Large intestine (tissue), 3 donors: ENCODE measurements around the gene DOCK2. TPM values are rescaled to one million over a fixed set of nuclear protein-coding genes. Genes with fewer than 3 reads are reported as not detected.

Source experiments
- DNase-seq, 2 donors: peaks; one replicate each; pipeline versions ENCODE4 v3.0.0 to v3.0.0-alpha.2; 2013
- H3K27ac ChIP-seq: one replicate; pipeline ENCODE4 v1.5.1; 2013; ENCODE audit warnings: low read length
- H3K27me3 ChIP-seq: 2 replicates; pipeline ENCODE4 v1.6.1; 2013; ENCODE audit warnings: low read length; ENCODE audit not compliant: control insufficient read depth, insufficient read depth
- H3K36me3 ChIP-seq: 2 replicates; pipeline ENCODE4 v1.6.1; 2013; ENCODE audit warnings: low read length; ENCODE audit not compliant: control insufficient read depth, insufficient read depth
- H3K4me1 ChIP-seq: one replicate; pipeline ENCODE4 v1.6.1; 2013; ENCODE audit warnings: low read length; ENCODE audit not compliant: control insufficient read depth, insufficient read depth
- H3K4me3 ChIP-seq: one replicate; pipeline ENCODE4 v1.5.1; 2013; ENCODE audit warnings: low read length
- H3K9me3 ChIP-seq: one replicate; pipeline ENCODE4 v1.6.1; 2013; ENCODE audit warnings: mild to moderate bottlenecking, low read depth, low read length, moderate library complexity; ENCODE audit not compliant: control insufficient read depth
- WGBS: methylation state at CpG from one replicate; pipeline ENCODE4 v1.1.5; 2013; ENCODE audit warnings: low lambda C conversion rate; ENCODE audit not compliant: insufficient coverage; 5-methylcytosine and 5-hydroxymethylcytosine counted together
- polyA plus RNA-seq: library from polyadenylated mRNA; unstranded; fragments of 120-200 nt; gene quantifications from one replicate; pipeline ENCODE4 v1.2.1, GENCODE V29; 2013

DOCK2 gene
- polyA plus RNA-seq, 1 donor: 6.2 TPM

DNA sequence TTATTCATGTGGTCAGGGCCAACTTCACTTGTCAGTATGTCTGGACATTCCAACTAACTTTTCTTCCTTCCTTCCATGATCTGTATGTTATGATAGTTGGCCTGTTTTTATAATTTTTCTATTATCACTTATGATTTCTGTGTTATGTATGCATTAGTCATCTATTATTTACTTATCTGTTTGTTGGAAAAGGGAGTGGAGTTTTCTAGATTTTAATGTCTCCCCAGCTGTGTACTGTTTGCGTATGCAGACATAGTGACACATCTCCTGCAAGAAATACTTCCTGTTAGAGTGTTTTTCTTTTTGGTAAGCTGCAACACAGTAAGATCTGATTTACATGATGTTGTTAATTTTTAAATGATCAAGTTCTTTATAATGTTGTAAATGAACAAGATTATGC is 351.9 kb downstream of the DOCK2 start:
- DNase-seq: no peak

DNA sequence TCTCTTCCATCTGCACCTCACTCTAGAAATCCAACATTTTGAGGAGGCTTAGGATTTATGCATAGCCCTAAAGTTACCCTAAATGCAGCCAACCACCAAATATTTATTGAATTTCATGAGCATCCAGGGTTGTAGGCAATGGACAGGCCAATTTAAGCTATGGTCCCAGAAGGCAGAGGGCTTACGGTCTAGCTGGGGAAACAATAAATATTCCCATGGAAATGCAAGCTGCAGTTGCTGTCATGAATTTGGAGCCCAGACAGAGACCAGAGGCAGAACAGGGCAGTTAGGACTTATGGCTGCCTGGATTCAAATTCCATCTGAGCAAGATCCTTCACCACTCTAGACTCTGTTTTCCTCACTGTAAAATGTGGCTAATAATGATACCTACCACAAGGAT is 352.3 kb downstream of the DOCK2 start:
- no peaks in the 10 kb centered on the region for H3K9me3 ChIP-seq
- DNase-seq: no peak
- no peaks in the 10 kb centered on the region for H3K4me1 ChIP-seq
- H3K4me3 ChIP-seq: no peak overlapping the region
- H3K27me3 ChIP-seq: no peaks in the 10 kb centered on the region
- no peaks in the 10 kb centered on the region for H3K36me3 ChIP-seq
- H3K27ac ChIP-seq: no peak overlapping the region
- WGBS: no CpG with 5 or more reads among the region's 1 CpG

More for the DNA sequence above, 351.9 kb downstream of the DOCK2 start:
- Histone ChIP-seq H3K4me1 (no peaks in the 10 kb centered on the region), H3K36me3 (no peaks in the 10 kb centered on the region), H3K27me3 (no peaks in the 10 kb centered on the region), H3K27ac (no peak overlapping the region), H3K9me3 (no peaks in the 10 kb centered on the region), H3K4me3 (no peak overlapping the region)
- no CpG with 5 or more reads among the region's 1 CpG for WGBS

GRCh38 chr5:169991115-169991869 is 354.2 kb downstream of the DOCK2 start:
- WGBS: no CpG with 5 or more reads among the region's 8 CpGs
- Histone ChIP-seq H3K27ac (no peak overlapping the region), H3K4me1 (no peaks in the 10 kb centered on the region), H3K27me3 (no peaks in the 10 kb centered on the region), H3K9me3 (no peaks in the 10 kb centered on the region), H3K36me3 (no peaks in the 10 kb centered on the region), H3K4me3 (no peak overlapping the region)
- no peak for DNase-seq

- no CpG with 5 or more reads among the region's 2 CpGs for WGBS
- no peaks in the 10 kb centered on the region for H3K9me3 ChIP-seq
- H3K27me3 ChIP-seq: no peaks in the 10 kb centered on the region
- no peak overlapping the region for H3K4me3 ChIP-seq
- no peaks in the 10 kb centered on the region for H3K36me3 ChIP-seq
- no peak for DNase-seq
- H3K4me1 ChIP-seq: no peaks in the 10 kb centered on the region
- no peak overlapping the region for H3K27ac ChIP-seq
Observed at GRCh38 chr5:169992789-169993484, 355.9 kb downstream of the DOCK2 start.

- Histone ChIP-seq H3K36me3 (no peaks in the 10 kb centered on the region), H3K4me3 (no peak overlapping the region), H3K27me3 (no peaks in the 10 kb centered on the region), H3K9me3 (no peaks in the 10 kb centered on the region), H3K27ac (no peak overlapping the region), H3K4me1 (no peaks in the 10 kb centered on the region)
- WGBS: no CpG with 5 or more reads among the region's 2 CpGs
- no peak for DNase-seq
Observed at GRCh38 chr5:169993485-169993790, 356.4 kb downstream of the DOCK2 start.

- Histone ChIP-seq H3K9me3 (no peaks in the 10 kb centered on the region), H3K36me3 (no peaks in the 10 kb centered on the region), H3K27ac (no peak overlapping the region), H3K4me3 (no peak overlapping the region), H3K27me3 (no peaks in the 10 kb centered on the region), H3K4me1 (no peaks in the 10 kb centered on the region)
- DNase-seq: no peak
- WGBS: no CpG with 5 or more reads among the region's 3 CpGs
Observed at GRCh38 chr5:169997798-169998197, 360.7 kb downstream of the DOCK2 start.

- H3K27me3 ChIP-seq: no peaks in the 10 kb centered on the region
- no peak for DNase-seq
- no peaks in the 10 kb centered on the region for H3K4me1 ChIP-seq
- H3K36me3 ChIP-seq: no peaks in the 10 kb centered on the region
- H3K4me3 ChIP-seq: no peak overlapping the region
- H3K27ac ChIP-seq: no peak overlapping the region
- no peaks in the 10 kb centered on the region for H3K9me3 ChIP-seq
- 67% methylated on average over 1 of the region's 3 CpGs for WGBS
Observed at GRCh38 chr5:169999621-170000020, 362.5 kb downstream of the DOCK2 start.

GRCh38 chr5:170000155-170000554 is 363.1 kb downstream of the DOCK2 start:
- no CpG with 5 or more reads among the region's 2 CpGs for WGBS
- H3K4me1 ChIP-seq: no peaks in the 10 kb centered on the region
- no peak overlapping the region for H3K4me3 ChIP-seq
- DNase-seq: no peak
- H3K27me3 ChIP-seq: no peaks in the 10 kb centered on the region
- no peaks in the 10 kb centered on the region for H3K36me3 ChIP-seq
- H3K9me3 ChIP-seq: no peaks in the 10 kb centered on the region
- no peak overlapping the region for H3K27ac ChIP-seq

DNA sequence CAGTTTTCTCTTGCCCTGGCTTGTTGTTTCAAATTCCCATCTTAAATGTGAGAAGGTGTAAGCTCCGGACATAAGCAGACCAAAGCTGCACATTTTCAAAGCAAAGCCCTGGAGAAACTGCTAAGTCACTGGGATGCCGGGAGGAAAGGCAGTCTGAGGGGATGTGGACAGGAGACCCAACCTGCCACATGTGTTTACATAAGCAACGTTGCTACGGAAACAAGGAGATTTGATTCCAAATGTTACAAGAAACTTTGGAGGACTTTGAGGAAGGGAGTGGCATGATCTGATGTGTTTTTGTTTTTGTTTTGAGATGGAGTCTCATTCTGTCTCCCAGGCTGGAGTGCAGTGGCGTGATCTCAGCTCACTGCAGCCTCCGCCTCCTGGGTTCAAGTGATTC is 368.9 kb downstream of the DOCK2 start:
- WGBS: no CpG with 5 or more reads among the region's 6 CpGs
- Histone ChIP-seq H3K4me1 (no peaks in the 10 kb centered on the region), H3K27ac (no peak overlapping the region), H3K4me3 (no peak overlapping the region), H3K27me3 (no peaks in the 10 kb centered on the region), H3K36me3 (no peaks in the 10 kb centered on the region), H3K9me3 (no peaks in the 10 kb centered on the region)
- no peak for DNase-seq

DNA sequence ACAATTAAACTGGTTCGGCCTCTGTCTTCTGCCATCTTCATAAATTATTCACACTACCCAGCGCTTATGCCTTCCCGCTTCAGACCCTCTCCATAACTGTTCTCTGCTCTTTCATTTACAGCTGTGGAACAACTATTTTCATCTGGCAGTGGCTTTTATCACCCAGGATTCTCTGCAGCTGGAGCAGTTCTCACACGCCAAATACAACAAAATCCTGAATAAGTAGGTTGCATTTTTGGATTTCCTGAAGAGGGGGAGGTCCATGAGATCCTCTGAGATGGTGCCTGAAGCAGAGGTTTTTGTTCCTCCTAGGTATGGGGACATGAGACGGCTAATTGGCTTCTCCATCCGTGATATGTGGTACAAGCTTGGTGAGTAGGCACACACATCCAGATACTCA is 371.3 kb downstream of the DOCK2 start:
- H3K36me3 ChIP-seq: no peaks in the 10 kb centered on the region
- H3K4me1 ChIP-seq: no peaks in the 10 kb centered on the region
- WGBS: 100% methylated on average over 2 of the region's 6 CpGs
- no peaks in the 10 kb centered on the region for H3K9me3 ChIP-seq
- no peak overlapping the region for H3K27ac ChIP-seq
- no peak overlapping the region for H3K4me3 ChIP-seq
- DNase-seq: no peak
- no peaks in the 10 kb centered on the region for H3K27me3 ChIP-seq

DNA sequence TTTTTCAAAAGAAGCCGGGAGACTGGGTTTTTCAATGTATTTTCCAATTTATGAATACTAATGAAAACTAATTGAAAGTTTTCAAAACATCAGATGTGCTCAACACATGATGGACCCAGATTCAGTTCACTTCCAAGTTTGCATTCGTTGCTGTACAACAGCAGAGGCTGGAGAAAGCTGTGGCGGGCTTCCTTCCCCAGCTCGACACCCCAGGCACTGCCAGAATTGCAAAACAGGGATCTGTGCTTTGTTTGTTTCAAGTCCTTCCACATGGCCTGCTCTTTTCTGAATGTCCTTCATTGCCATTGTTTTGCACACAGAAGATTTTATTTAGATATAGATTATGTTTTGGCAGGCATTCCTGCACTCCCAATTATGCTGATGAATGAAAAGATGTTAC is 373.5 kb downstream of the DOCK2 start:
- WGBS: 80% methylated on average over 1 of the region's 4 CpGs
- H3K4me1 ChIP-seq: no peaks in the 10 kb centered on the region
- H3K36me3 ChIP-seq: no peaks in the 10 kb centered on the region
- no peak overlapping the region for H3K27ac ChIP-seq
- H3K27me3 ChIP-seq: no peaks in the 10 kb centered on the region
- DNase-seq: no peak
- no peaks in the 10 kb centered on the region for H3K9me3 ChIP-seq
- no peak overlapping the region for H3K4me3 ChIP-seq
